HG03469 (cell line): ENCODE results near the gene CFAP74.
"Not testable (repeated sequence)": the region's sequence is repeated elsewhere in the genome, so short reads cannot be mapped to it uniquely, and the experiment has no call there.

ENCODE experiments used
- ATAC-seq: cut with Tn5 transposase; IDR thresholded peaks from one replicate; pipeline ENCODE4 v1.9.1; 2021; ENCODE audit warnings: mild to moderate bottlenecking, moderate library complexity, moderate number of reproducible peaks; ENCODE audit not compliant: unreplicated experiment

The CFAP74 gene

GRCh38 chr1:1987142-1987510 is 16.5 kb downstream of the CFAP74 start:
- no peak for ATAC-seq

GRCh38 chr1:1986451-1987141 is 17.0 kb downstream of the CFAP74 start:
- ATAC-seq: no peak

- ATAC-seq: no peak
Measured at GRCh38 chr1:1985375-1986050, 18.1 kb downstream of the CFAP74 start.

GRCh38 chr1:1984560-1985070 is 19.0 kb downstream of the CFAP74 start:
- ATAC-seq: no peak

GRCh38 chr1:1982379-1983232 is 21.0 kb downstream of the CFAP74 start:
- no peak for ATAC-seq

GRCh38 chr1:1981631-1982327 is 21.8 kb downstream of the CFAP74 start:
- not testable (repeated sequence) for ATAC-seq

GRCh38 chr1:1981142-1981500 is 22.5 kb downstream of the CFAP74 start:
- ATAC-seq: no peak

- no peak for ATAC-seq
Measured at GRCh38 chr1:1980467-1981141, 23.0 kb downstream of the CFAP74 start.

GRCh38 chr1:1979482-1980165 is 24.0 kb downstream of the CFAP74 start:
- no peak for ATAC-seq

- ATAC-seq: not testable (repeated sequence)
Measured at GRCh38 chr1:1978690-1979481, 24.7 kb downstream of the CFAP74 start.

GRCh38 chr1:1978108-1978507 is 25.5 kb downstream of the CFAP74 start:
- ATAC-seq: no peak

GRCh38 chr1:1976031-1976430 is 27.6 kb downstream of the CFAP74 start:
- ATAC-seq: no peak

- no peak for ATAC-seq
Measured at GRCh38 chr1:1975535-1975934, 28.1 kb downstream of the CFAP74 start.

GRCh38 chr1:1974834-1975233 is 28.8 kb downstream of the CFAP74 start:
- no peak for ATAC-seq

GRCh38 chr1:1973716-1974642 is 29.6 kb downstream of the CFAP74 start:
- no peak for ATAC-seq

GRCh38 chr1:1972976-1973715 is 30.4 kb downstream of the CFAP74 start:
- no peak for ATAC-seq

GRCh38 chr1:1971688-1972087 is 31.9 kb downstream of the CFAP74 start:
- ATAC-seq: no peak
